Breast epithelium (tissue), 4 donors: ENCODE measurements around the gene CD99. TPM values are rescaled to one million over a fixed set of nuclear protein-coding genes. Genes with fewer than 3 reads are reported as not detected.

Source experiments
- DNase-seq, 2 donors: peaks; one replicate each; pipeline ENCODE4 v3.0.0-alpha.2; 2019; ENCODE audit warnings: low spot score in 2 of 2
- H3K27ac ChIP-seq, 2 donors: fragments of 200-600 bp; sonication (generic) in 1 of 2; one replicate each; pipeline ENCODE4 v1.5.1; 2016 to 2019; ENCODE audit warnings: mild to moderate bottlenecking in 1 of 2
- H3K27me3 ChIP-seq, 2 donors: fragments of 200-600 bp; sonication (generic) in 1 of 2; one replicate each; pipeline versions ENCODE4 v1.5.1 to v1.6.0; 2017 to 2019; ENCODE audit warnings: control low read depth in 1 of 2, mild to moderate bottlenecking in 1 of 2
- H3K36me3 ChIP-seq: fragments of 200-600 bp; one replicate; pipeline ENCODE4 v1.5.1; 2019
- H3K4me1 ChIP-seq, 2 donors: fragments of 200-600 bp; sonication (generic); one replicate each; pipeline ENCODE4 v1.5.1; 2016 to 2019; ENCODE audit warnings: control low read depth in 1 of 2
- H3K4me3 ChIP-seq, 3 donors: fragments of 200-600 bp; sonication (generic); 1 replicate in 2 of 3; 2 replicates in 1 of 3; pipeline ENCODE4 v1.5.1; 2016 to 2019; ENCODE audit warnings: mild to moderate bottlenecking in 3 of 3, moderate library complexity in 2 of 3
- H3K9me3 ChIP-seq, 2 donors: fragments of 200-600 bp; sonication (generic) in 1 of 2; one replicate each; pipeline ENCODE4 v1.5.1; 2016 to 2019; ENCODE audit warnings: control low read depth in 1 of 2
- POLR2A ChIP-seq: fragments of 450-650 bp; IDR thresholded peaks from one replicate; pipeline ENCODE4 v1.6.1; 2016; ENCODE audit warnings: antibody characterized with exemption, mild to moderate bottlenecking, moderate library complexity
- POLR2AphosphoS5 ChIP-seq, 3 donors: sonication (generic); formaldehyde crosslinking; IDR thresholded peaks; one replicate each; pipeline ENCODE4 v1.6.1; 2017; ENCODE audit warnings: antibody characterized with exemption in 3 of 3
- intact Hi-C: fragments of 100-400 bp; cut with DNase I; formaldehyde crosslinking; loops from one replicate; pipeline ENCODE4 v1.15.1; 2023; ENCODE audit warnings: low total_unique reads
- total RNA-seq, 3 donors: library from RNA; depleted of rRNA; stranded (reverse); fragments of >200 nt; gene quantifications; one replicate each; pipeline ENCODE4 v1.1.0, GENCODE V29; 2016
- TF ChIP-seq, protein P1 (sequence below), 3 donors: fragments of 450-650 bp; IDR thresholded peaks; one replicate each; pipeline ENCODE4 v1.5.1; 2016 to 2017; ENCODE audit warnings: antibody characterized with exemption in 3 of 3, mild to moderate bottlenecking in 3 of 3, moderate library complexity in 3 of 3

The CD99 gene
- total RNA-seq, 3 donors from 2014 or later, result 96.3 to 536 (median 142) TPM

DNA sequence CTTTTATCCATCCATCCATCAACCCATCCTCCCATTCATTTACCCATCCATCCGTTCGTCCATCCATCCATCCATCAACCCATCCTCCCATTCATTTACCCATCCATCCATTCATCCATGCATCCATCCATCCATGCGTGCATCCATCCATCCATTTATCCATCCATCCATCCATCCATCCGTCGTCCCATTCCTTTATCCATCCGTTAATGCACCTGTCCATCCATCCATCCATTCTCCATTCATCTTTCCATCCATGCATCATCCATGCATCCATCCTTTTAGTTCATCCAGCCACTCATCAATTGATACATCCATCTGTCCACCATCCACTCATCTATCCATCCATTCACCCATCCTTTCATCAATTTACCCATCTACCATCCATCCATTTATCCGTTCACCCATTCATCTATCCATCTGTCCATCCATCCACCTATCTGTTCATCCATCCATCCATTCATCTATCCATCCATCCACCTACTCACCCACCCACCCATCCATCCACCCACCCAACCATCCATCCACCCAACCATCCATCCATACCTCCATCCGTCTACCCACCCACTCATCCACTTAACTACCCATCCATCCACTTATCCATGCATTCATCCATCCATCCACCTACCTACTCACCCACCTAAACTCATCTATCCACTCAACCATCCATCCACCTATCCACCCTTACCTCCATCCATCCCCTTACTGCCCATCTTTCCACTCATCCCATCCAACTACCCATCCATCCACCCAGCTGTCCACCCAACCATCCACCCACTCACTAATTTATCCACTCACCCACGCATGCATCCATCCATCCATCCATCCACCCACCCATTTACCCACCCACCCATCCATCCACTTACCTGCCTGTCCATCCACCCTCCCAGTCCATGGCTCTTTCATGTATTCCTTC lies 9.6 kb downstream of the CD99 start:
- no peak overlapping the region for H3K4me3 ChIP-seq
- H3K36me3 ChIP-seq, result no peaks in the 10 kb centered on the region
- H3K27me3 ChIP-seq, result no peaks in the 10 kb centered on the region
- H3K27ac ChIP-seq, result no peak overlapping the region
- intact Hi-C loops, result no loop called here
- no peaks in the 10 kb centered on the region for H3K4me1 ChIP-seq
- H3K9me3 ChIP-seq, result no peaks in the 10 kb centered on the region
- DNase-seq, result no peak
- TF ChIP-seq POLR2AphosphoS5 (IDR thresholded peaks at IDR 0.05), result no peak
- TF ChIP-seq POLR2A, result no peak
- TF ChIP-seq, protein P1, sequence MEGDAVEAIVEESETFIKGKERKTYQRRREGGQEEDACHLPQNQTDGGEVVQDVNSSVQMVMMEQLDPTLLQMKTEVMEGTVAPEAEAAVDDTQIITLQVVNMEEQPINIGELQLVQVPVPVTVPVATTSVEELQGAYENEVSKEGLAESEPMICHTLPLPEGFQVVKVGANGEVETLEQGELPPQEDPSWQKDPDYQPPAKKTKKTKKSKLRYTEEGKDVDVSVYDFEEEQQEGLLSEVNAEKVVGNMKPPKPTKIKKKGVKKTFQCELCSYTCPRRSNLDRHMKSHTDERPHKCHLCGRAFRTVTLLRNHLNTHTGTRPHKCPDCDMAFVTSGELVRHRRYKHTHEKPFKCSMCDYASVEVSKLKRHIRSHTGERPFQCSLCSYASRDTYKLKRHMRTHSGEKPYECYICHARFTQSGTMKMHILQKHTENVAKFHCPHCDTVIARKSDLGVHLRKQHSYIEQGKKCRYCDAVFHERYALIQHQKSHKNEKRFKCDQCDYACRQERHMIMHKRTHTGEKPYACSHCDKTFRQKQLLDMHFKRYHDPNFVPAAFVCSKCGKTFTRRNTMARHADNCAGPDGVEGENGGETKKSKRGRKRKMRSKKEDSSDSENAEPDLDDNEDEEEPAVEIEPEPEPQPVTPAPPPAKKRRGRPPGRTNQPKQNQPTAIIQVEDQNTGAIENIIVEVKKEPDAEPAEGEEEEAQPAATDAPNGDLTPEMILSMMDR (IDR thresholded peaks at IDR 0.05), result no peak

DNA sequence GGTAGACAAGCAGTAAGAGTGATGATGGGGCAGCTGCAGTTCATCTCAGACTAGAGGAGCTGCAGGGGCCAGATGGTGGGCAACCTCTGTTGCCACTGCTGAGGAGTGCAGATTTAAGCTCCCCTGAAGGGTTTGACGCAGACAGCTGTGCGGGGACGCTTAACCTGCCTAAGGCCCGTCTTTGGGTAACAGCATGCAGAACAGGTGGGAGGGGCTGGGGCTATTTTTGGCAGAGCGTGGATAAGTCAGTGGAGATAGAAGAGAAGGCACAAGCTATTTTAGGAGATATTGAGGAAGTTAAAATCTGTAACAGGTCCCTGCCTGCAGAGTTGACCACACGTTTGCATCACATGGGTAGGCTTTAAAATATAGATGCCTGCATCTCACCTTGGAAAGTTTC lies 10.5 kb downstream of the CD99 start:
- Histone ChIP-seq H3K4me1 (no peaks in the 10 kb centered on the region), H3K27ac (no peak overlapping the region), H3K36me3 (no peaks in the 10 kb centered on the region), H3K9me3 (no peaks in the 10 kb centered on the region), H3K27me3 (no peaks in the 10 kb centered on the region), H3K4me3 (no peak overlapping the region)
- TF ChIP-seq POLR2AphosphoS5 (IDR thresholded peaks at IDR 0.05) (no peak), POLR2A (no peak)
- TF ChIP-seq, protein P1 (IDR thresholded peaks at IDR 0.05), result no peak
- DNase-seq, result no peak
- intact Hi-C loops, result no loop called here

DNA sequence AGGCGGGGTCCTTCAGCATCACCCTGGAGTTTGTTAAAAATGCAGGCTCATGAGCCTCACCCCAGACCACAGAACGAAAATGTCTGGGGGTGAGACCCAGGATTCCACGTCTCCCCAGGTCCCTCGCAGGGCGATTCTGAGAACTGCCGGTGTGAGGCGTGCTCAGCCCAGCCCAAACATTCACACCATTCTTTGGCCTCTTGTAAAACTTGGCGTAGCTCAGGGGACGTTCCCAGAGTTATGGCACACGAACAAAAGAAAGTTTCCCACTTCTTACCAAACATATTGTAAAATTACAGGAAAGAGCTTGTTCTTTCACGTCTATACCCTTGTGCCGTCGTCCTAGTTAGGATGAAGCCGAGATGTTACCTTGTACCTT lies 12.9 kb downstream of the CD99 start:
- no peak for TF ChIP-seq POLR2AphosphoS5 (IDR thresholded peaks at IDR 0.05)
- TF ChIP-seq, protein P1 (IDR thresholded peaks at IDR 0.05), result peak in 1 of 3 donors; percentile 18
- Histone ChIP-seq H3K4me3 (peak overlapping the region in 1 of 3 donors; percentile 4), H3K27me3 (no peaks in the 10 kb centered on the region), H3K27ac (peak overlapping the region in 1 of 2 donors; percentile 20), H3K9me3 (no peaks in the 10 kb centered on the region), H3K36me3 (no peaks in the 10 kb centered on the region), H3K4me1 (no peaks in the 10 kb centered on the region)
- intact Hi-C loops, result no loop called here
- no peak for DNase-seq

DNA sequence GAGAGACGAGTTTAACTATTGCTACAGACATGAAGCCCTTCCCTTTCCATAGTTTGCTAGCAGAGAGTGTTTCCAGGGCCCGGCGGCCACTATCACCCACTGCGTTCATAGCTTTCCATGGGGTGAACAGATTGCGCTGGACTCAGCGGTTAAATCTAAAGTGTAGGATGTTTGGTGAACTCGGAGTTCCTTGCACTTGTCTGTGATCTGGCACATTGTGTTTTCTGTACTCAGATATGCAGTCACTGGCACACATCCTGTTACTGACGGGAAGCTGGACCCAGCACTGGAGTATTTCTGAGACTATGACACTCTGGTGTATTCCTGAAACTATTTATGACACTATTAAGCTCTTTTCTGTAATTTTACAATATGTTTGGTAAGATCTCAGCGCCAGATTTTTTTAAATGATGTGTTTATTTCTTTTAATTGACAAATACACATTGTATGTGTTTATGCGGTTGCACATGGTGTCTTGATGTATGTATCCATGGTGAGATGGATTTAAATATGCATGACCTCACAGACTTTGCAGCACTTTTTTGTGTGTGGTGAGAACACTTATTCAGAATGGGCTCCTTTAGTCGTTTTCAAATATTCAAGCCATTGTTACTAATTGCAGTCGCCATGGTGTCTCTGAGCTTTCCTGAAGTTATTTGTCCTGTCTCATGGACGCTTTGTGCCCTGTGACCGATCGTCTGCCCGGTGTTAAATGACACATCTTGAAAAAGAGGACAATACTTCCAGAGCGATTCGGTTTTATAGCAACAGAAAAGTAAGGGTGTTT lies 14.1 kb downstream of the CD99 start:
- TF ChIP-seq POLR2AphosphoS5 (IDR thresholded peaks at IDR 0.05) (no peak), POLR2A (no peak)
- TF ChIP-seq, protein P1 (IDR thresholded peaks at IDR 0.05), result no peak
- H3K4me1 ChIP-seq, result peaks cover 0 to 5% of the 10 kb centered on the region in 2 donors
- H3K4me3 ChIP-seq, result no peak overlapping the region
- intact Hi-C loops, result no loop called here
- no peak for DNase-seq
- H3K27ac ChIP-seq, result peak overlapping the region in 1 of 2 donors; percentile 39
- no peaks in the 10 kb centered on the region for H3K9me3 ChIP-seq
- no peaks in the 10 kb centered on the region for H3K27me3 ChIP-seq
- no peaks in the 10 kb centered on the region for H3K36me3 ChIP-seq

DNA sequence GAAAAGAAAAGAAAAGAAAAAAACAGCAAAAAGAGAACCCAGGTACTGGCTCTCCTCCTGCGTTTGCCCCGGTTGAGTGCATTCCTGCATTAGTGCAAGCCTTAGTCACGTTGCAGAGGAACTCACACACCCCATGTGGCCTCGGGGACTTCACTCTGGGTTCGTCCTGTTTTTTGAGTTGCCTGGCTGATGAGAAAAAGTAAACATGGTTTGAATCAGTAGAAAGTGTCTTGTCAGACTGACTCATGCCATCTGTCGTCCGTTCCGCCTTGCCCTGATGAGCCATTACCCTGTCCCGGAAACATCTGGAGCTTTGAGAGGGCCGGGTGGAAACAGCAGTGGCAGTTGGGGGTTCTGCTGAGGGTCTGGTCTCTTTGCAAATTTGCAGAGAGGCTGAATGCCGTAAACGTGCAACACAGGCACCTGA lies 16.3 kb downstream of the CD99 start:
- Histone ChIP-seq H3K27ac (peak overlapping the region; percentile 43 to 52), H3K9me3 (no peaks in the 10 kb centered on the region), H3K36me3 (no peaks in the 10 kb centered on the region), H3K4me3 (peak overlapping the region in 1 of 3 donors; percentile 22), H3K4me1 (peaks cover 0 to 5% of the 10 kb centered on the region in 2 donors), H3K27me3 (no peaks in the 10 kb centered on the region)
- intact Hi-C loops, result no loop called here
- DNase-seq, result peak; percentile 50 to 67
- TF ChIP-seq POLR2A (no peak), POLR2AphosphoS5 (IDR thresholded peaks at IDR 0.05) (peak in 2 of 3 donors; percentile 36 to 59)
- TF ChIP-seq, protein P1 (IDR thresholded peaks at IDR 0.05), result no peak
